H1 (cell line): ENCODE results near the gene BCAS3. TPM values are rescaled to one million over a fixed set of nuclear protein-coding genes. Genes with fewer than 3 reads are reported as not detected.

ENCODE experiments used
- CTCF ChIA-PET: fragments of 300-600 bp; sonication (Branson Sonifier 250); formaldehyde crosslinking; loops from one replicate; lab custom pipeline; 2021; ENCODE audit not compliant: partially characterized antibody; lab: Charles Lee
- POLR2A ChIA-PET: fragments of 300-600 bp; sonication (Branson Sonifier 250); formaldehyde crosslinking; loops from one replicate; lab custom pipeline; 2021; ENCODE audit warnings: inconsistent platforms; ENCODE audit not compliant: partially characterized antibody; lab: Charles Lee
- DNase-seq, 2 experiments: peaks; one replicate each; pipeline versions ENCODE4 v3.0.0 to v3.0.0-alpha.2; 2010 to 2022; ENCODE audit warnings: low spot score in 2 of 2, low read depth in 1 of 2, mixed read lengths in 1 of 2
- FAIRE-seq: peaks from 2 replicates; lab custom pipeline; 2011; peaks lifted over from hg19 to GRCh38; lab: Jason Lieb, UNC
- H2AFZ ChIP-seq: 2 replicates; pipeline ENCODE4 v1.8.1; 2012; ENCODE audit warnings: low read length, inconsistent platforms
- H2AK5ac ChIP-seq: 2 replicates; pipeline ENCODE4 v1.6.1; 2013; ENCODE audit warnings: low read depth, low read length
- H2BK120ac ChIP-seq: replicated peaks from 2 replicates; pipeline ENCODE3; 2013; ENCODE audit warnings: low read depth, low read length, inconsistent platforms
- H2BK12ac ChIP-seq: 2 replicates; pipeline ENCODE4 v1.6.1; 2013; ENCODE audit warnings: low read depth, low read length
- H2BK15ac ChIP-seq: 2 replicates; pipeline ENCODE4 v1.6.1; 2013; ENCODE audit warnings: low read length
- H2BK20ac ChIP-seq: 2 replicates; pipeline ENCODE4 v1.6.1; 2013; ENCODE audit warnings: low read length
- H2BK5ac ChIP-seq: 2 replicates; pipeline ENCODE4 v1.6.1; 2013; ENCODE audit warnings: low read depth, low read length
- H3K14ac ChIP-seq: 2 replicates; pipeline ENCODE4 v1.6.1; 2013; ENCODE audit warnings: inconsistent platforms; ENCODE audit not compliant: insufficient read length
- H3K18ac ChIP-seq: 2 replicates; pipeline ENCODE4 v1.6.1; 2013; ENCODE audit warnings: low read length; ENCODE audit errors: extremely low read depth
- H3K23ac ChIP-seq: 2 replicates; pipeline ENCODE4 v1.6.1; 2013; ENCODE audit warnings: inconsistent platforms; ENCODE audit not compliant: insufficient read length
- H3K23me2 ChIP-seq: 2 replicates; pipeline ENCODE4 v1.6.1; 2013; ENCODE audit warnings: low read depth, low read length
- H3K27ac ChIP-seq: 2 replicates; pipeline ENCODE4 v1.6.1; 2011; ENCODE audit warnings: low read depth, low read length, inconsistent platforms
- H3K27me3 ChIP-seq, 4 experiments: replicated peaks in 1 of 4; 1 replicate in 1 of 4; 2 replicates in 3 of 4; pipeline versions ENCODE4 v1.6.1 to v1.8.1; 2011 to 2013; ENCODE audit warnings: low read length in 3 of 4, mild to moderate bottlenecking in 3 of 4, inconsistent platforms in 2 of 4, mixed read lengths in 2 of 4, moderate library complexity in 1 of 4; ENCODE audit not compliant: control insufficient read depth in 3 of 4, insufficient read depth in 3 of 4; ENCODE audit errors: extremely low read depth in 1 of 4
- H3K36me3 ChIP-seq, 4 experiments: 2 replicates each; pipeline versions ENCODE4 v1.6.1 to v1.8.1; 2011 to 2013; ENCODE audit warnings: mild to moderate bottlenecking in 4 of 4, low read length in 3 of 4, moderate library complexity in 2 of 4, control low read depth in 1 of 4, inconsistent platforms in 1 of 4; ENCODE audit not compliant: insufficient read depth in 4 of 4, control insufficient read depth in 2 of 4
- H3K4ac ChIP-seq: replicated peaks from 2 replicates; pipeline ENCODE3; 2013; ENCODE audit warnings: low read length, low read depth, mixed read lengths, inconsistent platforms; ENCODE audit not compliant: insufficient read length
- H3K4me1 ChIP-seq, 4 experiments: replicated peaks in 1 of 4; 1 replicate in 1 of 4; 2 replicates in 3 of 4; pipeline versions ENCODE4 v1.6.1 to v1.8.1; 2011 to 2013; ENCODE audit warnings: low read length in 3 of 4, inconsistent platforms in 2 of 4, mixed read lengths in 1 of 4; ENCODE audit not compliant: insufficient read depth in 4 of 4, control insufficient read depth in 3 of 4
- H3K4me2 ChIP-seq, 2 experiments: 2 replicates each; pipeline versions ENCODE4 v1.6.1 to v1.8.1; 2011 to 2013; ENCODE audit warnings: low read depth in 2 of 2, low read length in 2 of 2, control low read depth in 1 of 2, inconsistent platforms in 1 of 2, mild to moderate bottlenecking in 1 of 2; ENCODE audit not compliant: insufficient read depth in 1 of 2
- H3K4me3 ChIP-seq, 4 experiments: fragments of 200-600, 300-600 bp in 1 of 4; sonication (generic), shearing (Covaris generic), sonication (Bioruptor Twin) in 1 of 4; 2 replicates each; pipeline versions ENCODE4 v1.5.1 to v1.8.1; 2011 to 2016; ENCODE audit warnings: low read length in 4 of 4, low read depth in 3 of 4, control low read depth in 2 of 4, inconsistent platforms in 2 of 4, mild to moderate bottlenecking in 2 of 4, mixed read lengths in 1 of 4, moderate library complexity in 1 of 4; ENCODE audit not compliant: insufficient read depth in 2 of 4; ENCODE audit errors: extremely low read depth in 1 of 4
- H3K56ac ChIP-seq: replicated peaks from 2 replicates; pipeline ENCODE3; 2013; ENCODE audit warnings: low read depth, mild to moderate bottlenecking, mixed read lengths, low read length, inconsistent platforms; ENCODE audit not compliant: insufficient read length
- H3K79me1 ChIP-seq: 2 replicates; pipeline ENCODE4 v1.6.1; 2013; ENCODE audit warnings: low read depth, low read length, control low read depth
- H3K79me2 ChIP-seq, 2 experiments: 2 replicates each; pipeline versions ENCODE4 v1.6.1 to v1.8.1; 2012 to 2013; ENCODE audit warnings: low read length in 2 of 2, mild to moderate bottlenecking in 2 of 2, inconsistent platforms in 1 of 2; ENCODE audit not compliant: insufficient read depth in 2 of 2, control insufficient read depth in 1 of 2
- H3K9ac ChIP-seq, 4 experiments: replicated peaks in 1 of 4; 1 replicate in 1 of 4; 2 replicates in 3 of 4; pipeline versions ENCODE4 v1.6.1 to v1.8.1; 2011 to 2013; ENCODE audit warnings: low read depth in 3 of 4, low read length in 3 of 4, control low read depth in 2 of 4, mild to moderate bottlenecking in 2 of 4, moderate library complexity in 2 of 4, inconsistent platforms in 1 of 4; ENCODE audit errors: extremely low read depth in 1 of 4
- H3K9me3 ChIP-seq, 2 experiments: 2 replicates each; pipeline versions ENCODE4 v1.6.1 to v1.8.1; 2012 to 2013; ENCODE audit warnings: mild to moderate bottlenecking in 2 of 2, moderate library complexity in 2 of 2, control low read depth in 1 of 2, inconsistent platforms in 1 of 2, low read depth in 1 of 2, low read length in 1 of 2, mixed read lengths in 1 of 2; ENCODE audit not compliant: insufficient read depth in 2 of 2
- H4K20me1 ChIP-seq, 2 experiments: replicated peaks in 1 of 2; 2 replicates each; pipeline versions ENCODE3 to v1.8.1; 2011 to 2013; ENCODE audit warnings: inconsistent platforms in 2 of 2, low read length in 2 of 2, mild to moderate bottlenecking in 1 of 2; ENCODE audit not compliant: insufficient read depth in 2 of 2, control insufficient read depth in 1 of 2
- H4K5ac ChIP-seq: 2 replicates; pipeline ENCODE4 v1.6.1; 2013; ENCODE audit warnings: low read length, low read depth, mixed read lengths, inconsistent platforms; ENCODE audit not compliant: insufficient read length
- H4K8ac ChIP-seq: 2 replicates; pipeline ENCODE4 v1.8.0; 2013; ENCODE audit warnings: mild to moderate bottlenecking, moderate library complexity, low read length, inconsistent platforms; ENCODE audit not compliant: insufficient read depth; ENCODE audit errors: extremely low read depth
- H4K91ac ChIP-seq: replicated peaks from 2 replicates; pipeline ENCODE3; 2013; ENCODE audit warnings: low read length, mixed read lengths, inconsistent platforms; ENCODE audit not compliant: insufficient read length
- JUND ChIP-seq: IDR thresholded peaks from 2 replicates; pipeline ENCODE4 v1.6.1; 2011; ENCODE audit warnings: mild to moderate bottlenecking, improper control_type of control experiment, low read length
- POU5F1 ChIP-seq: IDR thresholded peaks from 2 replicates; pipeline ENCODE4 v1.6.1; 2011; ENCODE audit warnings: low read depth, mild to moderate bottlenecking, low read length, moderate library complexity
- RFX5 ChIP-seq: IDR thresholded peaks from 2 replicates; pipeline ENCODE4 v1.6.1; 2011; ENCODE audit warnings: low read depth, low read length, improper control_type of control experiment, borderline replicate concordance
- RNF2 ChIP-seq: fragments of 200-900, 300-1000 bp; sonication (generic); IDR thresholded peaks from 2 replicates; pipeline ENCODE4 v1.7.1; 2016; ENCODE audit warnings: borderline replicate concordance, low read depth, mild to moderate bottlenecking, antibody characterized with exemption, low read length; ENCODE audit not compliant: poor library complexity, severe bottlenecking; ENCODE audit errors: missing control alignments
- RXRA ChIP-seq: IDR thresholded peaks from 2 replicates; pipeline ENCODE4 v1.6.1; 2011; ENCODE audit warnings: low read depth, mild to moderate bottlenecking, low read length, moderate library complexity; ENCODE audit not compliant: insufficient read depth
- polyA plus RNA-seq, 7 experiments: library from polyadenylated mRNA; depleted of rRNA in 3 of 7; stranded (reverse) in 5 of 7; unstranded in 2 of 7; fragments of >200 nt in 5 of 7; fragments of 200-250 nt in 2 of 7; gene quantifications; 1 replicate in 5 of 7; 2 replicates in 1 of 7; 4 replicates in 1 of 7; pipeline versions ENCODE4 v1.2.1 to v1.2.3, GENCODE V29; 2011 to 2013; ENCODE audit warnings: missing spikeins in 2 of 7, mixed read lengths in 2 of 7
- total RNA-seq: library from RNA; stranded (reverse); fragmentation: NEBNext Ultra II Directional; extraction: Animal tissue kit (Norgen Biotek cat#: 25700); gene quantifications from 2 replicates; pipeline ENCODE4 v1.2.1, GENCODE V29; 2021

BCAS3 gene
- total and polyA plus RNA-seq, 2 of the 8 experiments (the other 6 are each of a cell fraction or from before 2014, with no cell fraction given) = 9.9 to 13.3 TPM

- TF ChIP-seq RXRA = no peak
Measured at GRCh38 chr17:60685437-60685836, 7.8 kb downstream of the BCAS3 start (continued).

- Histone ChIP-seq H3K23ac (no peak overlapping the region), H2BK20ac (no peak overlapping the region), H3K36me3 (no peaks in the 10 kb centered on the region), H4K5ac (no peak overlapping the region), H3K4me1 (no peaks in the 10 kb centered on the region), H3K4me2 (no peak overlapping the region), H3K27me3 (no peaks in the 10 kb centered on the region), H3K9ac (no peak overlapping the region), H3K9me3 (no peaks in the 10 kb centered on the region), H2AFZ (no peak overlapping the region), H3K4me3 (no peak overlapping the region), H3K23me2 (no peaks in the 10 kb centered on the region), H3K56ac (no peak overlapping the region), H3K79me1 (no peaks in the 10 kb centered on the region), H3K27ac (no peak overlapping the region), H2BK12ac (no peak overlapping the region), H3K14ac (no peak overlapping the region), H3K4ac (no peak overlapping the region), H4K91ac (no peak overlapping the region), H2BK15ac (no peak overlapping the region), H2AK5ac (no peak overlapping the region), H3K79me2 (no peaks in the 10 kb centered on the region), H2BK5ac (no peak overlapping the region), H3K18ac (no peak overlapping the region), H4K8ac (no peak overlapping the region), H4K20me1 (no peaks in the 10 kb centered on the region), H2BK120ac (no peak overlapping the region)
- POLR2A ChIA-PET = interaction anchor here (1.2 kb wide), 1 partner anchor 9 kb away, joined by 3 read pairs; no protein-coding TSS in a partner anchor
- DNase-seq (no peak), FAIRE-seq (no peak)
- CTCF ChIA-PET = interaction anchor here (1.5 to 2.0 kb wide), 2 partner anchors 19 to 25 kb away, joined by 3 to 5 read pairs; partner anchors contain the start of gene BCAS3
- TF ChIP-seq JUND = no peak
- TF ChIP-seq POU5F1 = no peak
- no peak for TF ChIP-seq RFX5
- TF ChIP-seq RNF2 = no peak
Measured at GRCh38 chr17:60695960-60696359, 18.3 kb downstream of the BCAS3 start.
